B cell (primary cell): ENCODE measurements around the gene GNAL. TPM values are rescaled to one million over a fixed set of nuclear protein-coding genes. Genes with fewer than 3 reads are reported as not detected.

Experiments
- ATAC-seq: fragments of 200-7000 bp; cut with Tn5 transposase; one replicate; pipeline ENCODE4 v1.10.0; 2021; ENCODE audit warnings: low read depth, mild to moderate bottlenecking, moderate number of reproducible peaks, moderate library complexity
- CTCF ChIA-PET: fragments of 350-600 bp; sonication (Branson Sonifier 250); formaldehyde crosslinking; loops from one replicate; lab custom pipeline; 2021; ENCODE audit warnings: antibody characterized with exemption, inconsistent platforms; lab: Charles Lee
- POLR2A ChIA-PET: fragments of 350-600 bp; sonication (Branson Sonifier 250); formaldehyde crosslinking; loops from one replicate; lab custom pipeline; 2021; ENCODE audit warnings: antibody characterized with exemption; lab: Charles Lee
- DNase-seq: peaks from one replicate; pipeline ENCODE4 v3.0.0; 2013
- H2AFZ ChIP-seq: 2 replicates; pipeline ENCODE4 v1.6.1; 2012; ENCODE audit warnings: mild to moderate bottlenecking, low read depth, low read length; ENCODE audit not compliant: insufficient read depth, poor library complexity, severe bottlenecking
- H3K27ac ChIP-seq, 2 donors: 1 replicate in 1 of 2; 2 replicates in 1 of 2; pipeline ENCODE4 v1.5.1; 2012 to 2013; ENCODE audit warnings: low read length in 2 of 2, mild to moderate bottlenecking in 2 of 2, moderate library complexity in 1 of 2
- H3K27me3 ChIP-seq, 4 experiments: fragments of 200-600 bp in 1 of 4; sonication (generic) in 1 of 4; replicated peaks in 1 of 4; 1 replicate in 2 of 4; 2 replicates in 2 of 4; pipeline versions ENCODE4 v1.6.1 to v1.7.0; 2013 to 2016; ENCODE audit warnings: low read length in 3 of 4, mild to moderate bottlenecking in 2 of 4, mixed read lengths in 1 of 4, moderate library complexity in 1 of 4; ENCODE audit not compliant: insufficient read depth in 4 of 4, control insufficient read depth in 3 of 4; ENCODE audit errors: control extremely low read depth in 1 of 4
- H3K36me3 ChIP-seq, 2 experiments: replicated peaks in 1 of 2; 1 replicate in 1 of 2; 2 replicates in 1 of 2; pipeline versions ENCODE4 v1.6.1 to v1.7.1; 2013; ENCODE audit warnings: low read length in 1 of 2; ENCODE audit not compliant: insufficient read depth in 2 of 2, control insufficient read depth in 1 of 2; ENCODE audit errors: control extremely low read depth in 1 of 2, extremely low read depth in 1 of 2
- H3K4me1 ChIP-seq, 2 donors: fragments of 200-600 bp in 1 of 2; sonication (generic) in 1 of 2; 1 replicate in 1 of 2; 2 replicates in 1 of 2; pipeline versions ENCODE4 v1.5.1 to v1.6.1; 2013 to 2017; ENCODE audit warnings: low read length in 2 of 2; ENCODE audit not compliant: control insufficient read depth in 2 of 2, insufficient read depth in 2 of 2
- H3K4me2 ChIP-seq: replicated peaks from 2 replicates; pipeline ENCODE3; 2012; ENCODE audit warnings: mild to moderate bottlenecking, low read depth, low read length; ENCODE audit not compliant: poor library complexity, severe bottlenecking
- H3K4me3 ChIP-seq, 5 experiments: fragments of 200-600 bp in 1 of 5; sonication (generic) in 1 of 5; 1 replicate in 3 of 5; 2 replicates in 2 of 5; pipeline versions ENCODE4 v1.5.1 to v1.7.0; 2011 to 2016; ENCODE audit warnings: low read length in 4 of 5, mild to moderate bottlenecking in 4 of 5, low read depth in 2 of 5, control low read depth in 1 of 5, moderate library complexity in 1 of 5; ENCODE audit not compliant: insufficient read depth in 1 of 5; ENCODE audit errors: control extremely low read depth in 1 of 5, extremely low read depth in 1 of 5
- H3K79me2 ChIP-seq: fragments of 200-600 bp; sonication (generic); one replicate; pipeline ENCODE4 v1.6.0; 2016; ENCODE audit warnings: low read length; ENCODE audit not compliant: control insufficient read depth, insufficient read depth
- H3K9ac ChIP-seq: fragments of 200-600 bp; sonication (generic); 2 replicates; pipeline ENCODE4 v1.6.1; 2017; ENCODE audit warnings: mild to moderate bottlenecking, low read length, moderate library complexity
- H3K9me3 ChIP-seq, 3 donors: one replicate each; pipeline versions ENCODE4 v1.6.1 to v1.7.1; 2013; ENCODE audit warnings: low read length in 2 of 3; ENCODE audit not compliant: control insufficient read depth in 2 of 3, insufficient read depth in 1 of 3; ENCODE audit errors: control extremely low read depth in 1 of 3
- H4K20me1 ChIP-seq: 2 replicates; pipeline ENCODE4 v1.6.0; 2012; ENCODE audit warnings: mild to moderate bottlenecking, low read length; ENCODE audit not compliant: insufficient read depth, control insufficient read depth, poor library complexity, severe bottlenecking
- H3K27ac Mint-ChIP-seq: one replicate; pipeline ENCODE4 v1.8.0; 2021; ENCODE audit warnings: mixed read lengths
- H3K27me3 Mint-ChIP-seq: one replicate; pipeline ENCODE4 v1.8.0; 2021; ENCODE audit warnings: mixed read lengths
- H3K4me1 Mint-ChIP-seq: one replicate; pipeline ENCODE4 v1.8.0; 2021; ENCODE audit warnings: mixed read lengths
- H3K4me3 Mint-ChIP-seq: one replicate; pipeline ENCODE4 v1.8.0; 2021; ENCODE audit warnings: mixed read lengths
- H3K9me3 Mint-ChIP-seq: one replicate; pipeline ENCODE4 v1.8.0; 2022; ENCODE audit warnings: mixed read lengths; ENCODE audit not compliant: insufficient read depth
- EZH2 ChIP-seq: IDR thresholded peaks from 2 replicates; pipeline ENCODE4 v1.6.1; 2012; ENCODE audit warnings: borderline replicate concordance, low read depth, mild to moderate bottlenecking, moderate library complexity, low read length; ENCODE audit not compliant: insufficient read depth, poor library complexity, severe bottlenecking
- WGBS: methylation state at CpG from one replicate; pipeline ENCODE4 v1.1.5; 2013; ENCODE audit warnings: missing lambda C conversion rate; ENCODE audit not compliant: insufficient coverage; 5-methylcytosine and 5-hydroxymethylcytosine counted together
- intact Hi-C: fragments of 100-400 bp; cut with micrococcal nuclease; formaldehyde crosslinking; loops from one replicate; pipeline ENCODE4 v1.10.0; 2022
- polyA plus RNA-seq: library from polyadenylated mRNA; depleted of rRNA; stranded (reverse); fragments of >200 nt; gene quantifications from 2 replicates; pipeline ENCODE4 v1.2.3, GENCODE V29; 2012
- total RNA-seq, 2 donors: library from RNA; stranded (reverse); fragments of 120-200 nt in 1 of 2; gene quantifications; 1 replicate in 1 of 2; 2 replicates in 1 of 2; pipeline versions ENCODE4 v1.2.3 to v1.2.4, GENCODE V29; 2013 to 2022
- TF ChIP-seq, protein P1 (sequence below): fragments of 200-600 bp; IDR thresholded peaks from one replicate; pipeline ENCODE4 v1.8.0; 2022; ENCODE audit warnings: antibody characterized with exemption, mild to moderate bottlenecking

Gene GNAL
- total and polyA plus RNA-seq, 2 donors (not counting 1 experiment from before 2014, with no cell fraction given): 0.01 to 0.12 TPM

DNA sequence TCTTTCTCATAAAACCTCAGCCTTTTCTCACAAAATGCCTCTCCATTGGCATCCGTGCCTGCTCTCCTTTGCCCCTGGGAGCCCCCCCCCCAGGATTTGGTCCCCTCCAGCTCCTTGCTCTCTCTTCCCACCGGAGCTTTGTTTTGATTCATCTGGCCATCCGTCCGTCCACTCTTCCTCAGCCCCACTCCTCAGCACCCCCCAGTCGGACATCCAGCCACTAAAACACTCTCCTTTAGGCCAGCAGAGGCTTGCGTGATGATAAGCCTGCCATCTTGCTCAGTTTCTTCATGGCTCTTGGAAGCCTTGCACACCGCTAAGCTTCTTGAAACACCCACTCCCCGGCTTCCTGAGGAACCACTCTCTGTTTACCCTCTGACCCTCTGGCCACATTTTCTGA is 31.5 kb upstream of the GNAL start:
- WGBS: 87% methylated on average over 8 of the region's 8 CpGs
- H3K27me3 Mint-ChIP-seq: peaks cover 51% of the 10 kb centered on the region
- H3K4me3 Mint-ChIP-seq: no peak overlapping the region
- CTCF ChIA-PET: interaction anchor here (3.4 kb wide), 1 partner anchor 579 kb away, joined by 17 read pairs; no protein-coding TSS in a partner anchor
- Histone ChIP-seq H3K4me2 (no peak overlapping the region), H2AFZ (no peak overlapping the region), H3K4me3 (no peak overlapping the region), H3K36me3 (no peaks in the 10 kb centered on the region), H3K9me3 (no peaks in the 10 kb centered on the region), H3K27me3 (peaks cover 0 to 16% (median 4%) of the 10 kb centered on the region in 4 experiments), H4K20me1 (no peaks in the 10 kb centered on the region), H3K9ac (no peak overlapping the region), H3K27ac (no peak overlapping the region), H3K79me2 (no peaks in the 10 kb centered on the region), H3K4me1 (peaks cover 0 to 3% of the 10 kb centered on the region in 2 donors)
- DNase-seq: no peak
- no peak for ATAC-seq
- intact Hi-C loops: no loop called here
- peaks cover 4% of the 10 kb centered on the region for H3K4me1 Mint-ChIP-seq
- TF ChIP-seq, protein P1, sequence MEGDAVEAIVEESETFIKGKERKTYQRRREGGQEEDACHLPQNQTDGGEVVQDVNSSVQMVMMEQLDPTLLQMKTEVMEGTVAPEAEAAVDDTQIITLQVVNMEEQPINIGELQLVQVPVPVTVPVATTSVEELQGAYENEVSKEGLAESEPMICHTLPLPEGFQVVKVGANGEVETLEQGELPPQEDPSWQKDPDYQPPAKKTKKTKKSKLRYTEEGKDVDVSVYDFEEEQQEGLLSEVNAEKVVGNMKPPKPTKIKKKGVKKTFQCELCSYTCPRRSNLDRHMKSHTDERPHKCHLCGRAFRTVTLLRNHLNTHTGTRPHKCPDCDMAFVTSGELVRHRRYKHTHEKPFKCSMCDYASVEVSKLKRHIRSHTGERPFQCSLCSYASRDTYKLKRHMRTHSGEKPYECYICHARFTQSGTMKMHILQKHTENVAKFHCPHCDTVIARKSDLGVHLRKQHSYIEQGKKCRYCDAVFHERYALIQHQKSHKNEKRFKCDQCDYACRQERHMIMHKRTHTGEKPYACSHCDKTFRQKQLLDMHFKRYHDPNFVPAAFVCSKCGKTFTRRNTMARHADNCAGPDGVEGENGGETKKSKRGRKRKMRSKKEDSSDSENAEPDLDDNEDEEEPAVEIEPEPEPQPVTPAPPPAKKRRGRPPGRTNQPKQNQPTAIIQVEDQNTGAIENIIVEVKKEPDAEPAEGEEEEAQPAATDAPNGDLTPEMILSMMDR: no peak
- TF ChIP-seq EZH2: no peak
- POLR2A ChIA-PET: no interaction called here
- no peaks in the 10 kb centered on the region for H3K9me3 Mint-ChIP-seq
- no peak overlapping the region for H3K27ac Mint-ChIP-seq

DNA sequence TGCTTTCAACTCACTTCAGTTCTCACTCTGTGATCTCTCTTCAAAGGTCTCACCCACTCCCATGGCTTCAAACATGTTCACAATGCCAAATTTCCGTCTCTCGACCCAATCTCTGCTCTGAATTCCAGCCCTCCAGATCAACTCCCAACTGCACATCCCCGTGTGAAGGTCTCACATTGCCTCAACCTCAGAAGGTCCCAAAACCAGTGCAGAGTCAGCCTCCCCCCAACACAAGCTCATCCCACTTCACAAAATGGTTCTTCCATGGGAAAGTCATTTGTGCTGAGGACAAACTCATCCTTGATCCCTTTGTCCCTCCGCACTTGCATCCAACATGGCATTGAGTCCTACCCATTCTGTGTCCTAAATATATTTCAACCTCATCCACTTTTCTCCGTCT is 31.0 kb upstream of the GNAL start:
- no peak overlapping the region for H3K9ac ChIP-seq
- 90% methylated on average over 5 of the region's 5 CpGs for WGBS
- ATAC-seq: no peak
- POLR2A ChIA-PET: no interaction called here
- H3K27me3 ChIP-seq: peaks cover 0 to 16% (median 4%) of the 10 kb centered on the region in 4 experiments
- TF ChIP-seq, protein P1: no peak
- H4K20me1 ChIP-seq: no peaks in the 10 kb centered on the region
- peaks cover 0 to 3% of the 10 kb centered on the region in 2 donors for H3K4me1 ChIP-seq
- H3K9me3 Mint-ChIP-seq: no peaks in the 10 kb centered on the region
- CTCF ChIA-PET: no interaction called here
- H3K9me3 ChIP-seq: no peaks in the 10 kb centered on the region
- H3K27me3 Mint-ChIP-seq: peaks cover 48% of the 10 kb centered on the region
- H3K36me3 ChIP-seq: no peaks in the 10 kb centered on the region
- H3K4me3 Mint-ChIP-seq: no peak overlapping the region
- peaks cover 4% of the 10 kb centered on the region for H3K4me1 Mint-ChIP-seq
- H3K27ac Mint-ChIP-seq: no peak overlapping the region
- intact Hi-C loops: no loop called here
- no peaks in the 10 kb centered on the region for H3K79me2 ChIP-seq
- H3K4me2 ChIP-seq: no peak overlapping the region
- no peak overlapping the region for H2AFZ ChIP-seq
- DNase-seq: no peak
- H3K4me3 ChIP-seq: no peak overlapping the region
- H3K27ac ChIP-seq: no peak overlapping the region
